ENCODE data around the gene PRKCZ.

GRCh38 chr1:2050461-2050792 lies 216 bp downstream of the PRKCZ start:
- no peak for TF ChIP-seq EZH2 (IDR thresholded peaks at IDR 0.05; ENCODE audit: insufficient read depth, poor library complexity, severe bottlenecking)
- TF ChIP-seq EZH2phosphoT487 (IDR thresholded peaks at IDR 0.05; ENCODE audit: insufficient read depth, low read depth): 0 out of 2 replicates have a peak, but pooled peaks have one; percentile 3

Measured in GM23248 (cell line).